ENCODE results near the gene ADCY6.

DNA sequence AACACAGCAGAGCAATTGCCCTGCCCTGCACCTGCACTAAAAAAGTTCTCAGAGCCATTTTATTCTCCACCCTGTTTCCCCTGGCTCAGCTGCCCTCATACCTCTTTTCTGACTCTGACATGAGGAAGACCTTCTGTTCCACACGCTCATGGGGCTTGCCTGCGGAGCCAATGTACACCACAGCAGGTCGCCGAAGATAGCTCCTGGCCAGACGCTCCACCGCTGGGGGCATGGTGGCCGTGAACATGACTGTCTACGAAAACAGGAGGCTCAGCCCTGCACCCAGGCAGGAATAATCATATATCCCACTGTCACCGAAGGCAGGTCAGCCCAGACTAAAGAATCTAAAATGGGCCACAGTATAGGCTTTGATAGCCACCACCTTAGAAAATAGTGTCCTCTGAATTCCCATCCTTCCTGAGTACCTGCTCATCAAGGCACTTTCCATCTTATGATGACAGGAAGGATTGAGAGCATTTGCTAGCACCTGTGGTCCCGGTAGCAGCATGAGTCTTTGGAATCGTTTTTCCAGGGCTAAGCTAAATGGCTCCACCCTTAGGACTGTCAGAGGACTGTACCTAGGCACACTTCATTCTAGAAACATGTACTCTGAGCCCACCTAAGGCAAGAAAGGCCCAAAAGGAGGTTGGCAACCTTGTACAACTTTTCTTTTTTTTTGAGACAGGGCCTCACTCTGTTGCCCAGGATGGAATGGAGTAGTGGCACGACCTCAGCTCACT, 43.6 kb upstream of the ADCY6 start:
- TF ChIP-seq, protein P1, sequence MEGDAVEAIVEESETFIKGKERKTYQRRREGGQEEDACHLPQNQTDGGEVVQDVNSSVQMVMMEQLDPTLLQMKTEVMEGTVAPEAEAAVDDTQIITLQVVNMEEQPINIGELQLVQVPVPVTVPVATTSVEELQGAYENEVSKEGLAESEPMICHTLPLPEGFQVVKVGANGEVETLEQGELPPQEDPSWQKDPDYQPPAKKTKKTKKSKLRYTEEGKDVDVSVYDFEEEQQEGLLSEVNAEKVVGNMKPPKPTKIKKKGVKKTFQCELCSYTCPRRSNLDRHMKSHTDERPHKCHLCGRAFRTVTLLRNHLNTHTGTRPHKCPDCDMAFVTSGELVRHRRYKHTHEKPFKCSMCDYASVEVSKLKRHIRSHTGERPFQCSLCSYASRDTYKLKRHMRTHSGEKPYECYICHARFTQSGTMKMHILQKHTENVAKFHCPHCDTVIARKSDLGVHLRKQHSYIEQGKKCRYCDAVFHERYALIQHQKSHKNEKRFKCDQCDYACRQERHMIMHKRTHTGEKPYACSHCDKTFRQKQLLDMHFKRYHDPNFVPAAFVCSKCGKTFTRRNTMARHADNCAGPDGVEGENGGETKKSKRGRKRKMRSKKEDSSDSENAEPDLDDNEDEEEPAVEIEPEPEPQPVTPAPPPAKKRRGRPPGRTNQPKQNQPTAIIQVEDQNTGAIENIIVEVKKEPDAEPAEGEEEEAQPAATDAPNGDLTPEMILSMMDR (IDR thresholded peaks at IDR 0.05; ENCODE audit: insufficient read depth, low read length): no peak
- TF ChIP-seq, protein P2, sequence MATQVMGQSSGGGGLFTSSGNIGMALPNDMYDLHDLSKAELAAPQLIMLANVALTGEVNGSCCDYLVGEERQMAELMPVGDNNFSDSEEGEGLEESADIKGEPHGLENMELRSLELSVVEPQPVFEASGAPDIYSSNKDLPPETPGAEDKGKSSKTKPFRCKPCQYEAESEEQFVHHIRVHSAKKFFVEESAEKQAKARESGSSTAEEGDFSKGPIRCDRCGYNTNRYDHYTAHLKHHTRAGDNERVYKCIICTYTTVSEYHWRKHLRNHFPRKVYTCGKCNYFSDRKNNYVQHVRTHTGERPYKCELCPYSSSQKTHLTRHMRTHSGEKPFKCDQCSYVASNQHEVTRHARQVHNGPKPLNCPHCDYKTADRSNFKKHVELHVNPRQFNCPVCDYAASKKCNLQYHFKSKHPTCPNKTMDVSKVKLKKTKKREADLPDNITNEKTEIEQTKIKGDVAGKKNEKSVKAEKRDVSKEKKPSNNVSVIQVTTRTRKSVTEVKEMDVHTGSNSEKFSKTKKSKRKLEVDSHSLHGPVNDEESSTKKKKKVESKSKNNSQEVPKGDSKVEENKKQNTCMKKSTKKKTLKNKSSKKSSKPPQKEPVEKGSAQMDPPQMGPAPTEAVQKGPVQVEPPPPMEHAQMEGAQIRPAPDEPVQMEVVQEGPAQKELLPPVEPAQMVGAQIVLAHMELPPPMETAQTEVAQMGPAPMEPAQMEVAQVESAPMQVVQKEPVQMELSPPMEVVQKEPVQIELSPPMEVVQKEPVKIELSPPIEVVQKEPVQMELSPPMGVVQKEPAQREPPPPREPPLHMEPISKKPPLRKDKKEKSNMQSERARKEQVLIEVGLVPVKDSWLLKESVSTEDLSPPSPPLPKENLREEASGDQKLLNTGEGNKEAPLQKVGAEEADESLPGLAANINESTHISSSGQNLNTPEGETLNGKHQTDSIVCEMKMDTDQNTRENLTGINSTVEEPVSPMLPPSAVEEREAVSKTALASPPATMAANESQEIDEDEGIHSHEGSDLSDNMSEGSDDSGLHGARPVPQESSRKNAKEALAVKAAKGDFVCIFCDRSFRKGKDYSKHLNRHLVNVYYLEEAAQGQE (IDR thresholded peaks at IDR 0.05; ENCODE audit: insufficient replicate concordance, low read depth): no peak
- TF ChIP-seq POLR2AphosphoS5 (IDR thresholded peaks at IDR 0.05; ENCODE audit: low read depth) (no peak), GABPA (IDR thresholded peaks at IDR 0.05; ENCODE audit: low read depth) (no peak), SPI1 (IDR thresholded peaks at IDR 0.05; ENCODE audit: borderline replicate concordance, low read depth) (no peak)

All from HL-60 (cell line).